DMS153 treated with DMSO at 0.1 percent for 48 hours (cell line): ENCODE measurements around the gene DIS3L2.
"Not testable (repeated sequence)": the region's sequence is repeated elsewhere in the genome, so short reads cannot be mapped to it uniquely, and the experiment has no call there.

ENCODE experiments used
- DNase-seq: peaks from one replicate; lab custom pipeline; 2025; ENCODE audit not compliant: unreplicated experiment; lab: John Stamatoyannopoulos, UW

Gene DIS3L2

DNA sequence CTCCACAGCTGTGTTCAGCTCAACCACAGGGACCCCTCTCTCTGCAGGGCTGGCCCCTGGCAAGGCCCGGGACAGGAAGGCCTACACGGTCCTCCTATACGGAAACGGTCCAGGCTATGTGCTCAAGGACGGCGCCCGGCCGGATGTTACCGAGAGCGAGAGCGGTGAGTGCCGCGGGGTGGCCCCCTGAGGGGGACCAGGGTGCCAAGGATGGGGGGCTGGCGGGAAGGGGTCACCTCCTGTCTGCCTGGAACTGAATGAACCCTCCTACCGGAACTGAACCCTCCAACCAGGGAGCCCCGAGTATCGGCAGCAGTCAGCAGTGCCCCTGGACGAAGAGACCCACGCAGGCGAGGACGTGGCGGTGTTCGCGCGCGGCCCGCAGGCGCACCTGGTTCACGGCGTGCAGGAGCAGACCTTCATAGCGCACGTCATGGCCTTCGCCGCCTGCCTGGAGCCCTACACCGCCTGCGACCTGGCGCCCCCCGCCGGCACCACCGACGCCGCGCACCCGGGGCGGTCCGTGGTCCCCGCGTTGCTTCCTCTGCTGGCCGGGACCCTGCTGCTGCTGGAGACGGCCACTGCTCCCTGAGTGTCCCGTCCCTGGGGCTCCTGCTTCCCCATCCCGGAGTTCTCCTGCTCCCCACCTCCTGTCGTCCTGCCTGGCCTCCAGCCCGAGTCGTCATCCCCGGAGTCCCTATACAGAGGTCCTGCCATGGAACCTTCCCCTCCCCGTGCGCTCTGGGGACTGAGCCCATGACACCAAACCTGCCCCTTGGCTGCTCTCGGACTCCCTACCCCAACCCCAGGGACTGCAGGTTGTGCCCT lies 419.9 kb downstream of the DIS3L2 start:
- not testable (repeated sequence) for DNase-seq

DNA sequence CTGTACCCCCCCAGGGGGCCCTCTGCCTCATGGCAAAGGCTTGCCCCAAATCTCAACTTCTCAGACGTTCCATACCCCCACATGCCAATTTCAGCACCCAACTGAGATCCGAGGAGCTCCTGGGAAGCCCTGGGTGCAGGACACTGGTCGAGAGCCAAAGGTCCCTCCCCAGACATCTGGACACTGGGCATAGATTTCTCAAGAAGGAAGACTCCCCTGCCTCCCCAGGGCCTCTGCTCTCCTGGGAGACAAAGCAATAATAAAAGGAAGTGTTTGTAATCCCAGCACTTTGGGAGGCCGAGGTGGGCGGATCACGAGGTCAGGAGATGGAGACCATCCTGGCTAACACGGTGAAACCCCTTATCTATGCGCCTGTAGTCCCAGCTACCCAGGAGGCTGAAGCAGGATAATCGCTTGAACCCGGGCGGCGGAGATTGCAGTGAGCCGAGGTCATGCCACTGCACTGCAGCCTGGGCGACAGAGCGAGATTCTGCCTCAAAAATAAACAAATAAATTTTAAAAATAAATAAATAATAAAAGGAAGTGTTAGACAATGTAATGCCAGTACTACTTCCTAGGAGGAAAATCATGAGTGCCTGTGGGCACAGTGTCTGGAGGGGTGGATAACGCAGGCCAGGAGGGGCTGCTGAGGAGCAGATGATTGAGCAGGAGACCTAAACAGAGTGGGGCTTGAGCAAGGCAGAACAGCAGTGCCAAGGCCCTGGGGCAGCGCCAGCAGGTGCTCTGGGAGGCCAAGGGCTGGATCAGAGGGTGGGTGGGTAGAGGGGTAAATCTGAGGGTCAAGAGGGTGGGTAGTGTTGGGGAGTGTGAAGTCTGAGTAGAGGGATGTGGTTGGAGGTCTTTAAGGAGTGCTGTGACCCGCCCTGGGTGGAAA lies 421.1 kb downstream of the DIS3L2 start:
- no peak for DNase-seq

GRCh38 chr2:232384466-232384865 lies 423.0 kb downstream of the DIS3L2 start:
- no peak for DNase-seq

- DNase-seq, result not testable (repeated sequence)
These were observed 423.5 kb downstream of the DIS3L2 start for GRCh38 chr2:232385058-232385457.

DNA sequence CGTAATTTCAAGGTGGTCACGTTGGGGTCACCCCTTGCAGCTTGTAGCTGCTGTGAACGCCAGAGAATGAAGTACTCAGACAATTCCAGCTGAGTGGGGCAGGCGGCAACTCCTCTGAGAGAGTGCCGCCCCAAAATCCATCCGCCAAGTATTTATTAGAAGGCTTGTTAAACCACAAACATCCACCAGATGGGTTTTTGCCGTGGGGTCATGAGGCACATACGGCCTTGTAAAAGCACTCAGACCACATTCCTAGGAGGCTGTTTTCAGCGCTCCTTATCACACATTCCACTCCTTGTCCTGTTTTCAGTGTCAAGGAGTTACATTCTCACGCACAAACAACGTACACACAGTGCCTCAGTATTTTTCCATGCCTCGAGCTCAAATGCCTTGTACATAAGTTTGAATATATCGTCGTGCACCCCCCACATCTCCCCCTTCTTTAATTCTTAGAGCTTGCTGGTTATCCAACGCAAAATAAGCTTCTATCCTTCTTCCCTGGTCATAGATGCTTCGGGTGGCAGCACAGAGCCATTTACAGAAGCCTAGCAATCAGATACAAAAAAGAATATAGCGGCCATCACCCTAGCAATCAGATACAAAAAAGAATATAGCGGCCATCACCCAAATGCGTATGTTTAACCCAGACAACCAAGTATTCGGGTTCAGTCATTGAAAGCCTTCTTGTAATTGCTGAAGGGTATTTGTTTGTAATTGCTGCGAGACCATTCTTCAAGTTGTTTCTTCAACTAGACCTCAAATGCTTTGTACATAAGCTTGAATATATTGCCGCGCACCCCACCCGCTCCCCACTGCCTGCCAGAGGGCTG lies 424.4 kb downstream of the DIS3L2 start:
- DNase-seq, result no peak

- no peak for DNase-seq
These were observed 424.9 kb downstream of the DIS3L2 start for GRCh38 chr2:232386490-232386739.
